Tibial nerve (tissue), 3 donors: ENCODE measurements around the gene VAMP2.

Experiments
- CTCF ChIP-seq, 5 experiments: fragments of 200-600 bp in 3 of 5; fragments of 450-650 bp in 2 of 5; sonication (generic) in 3 of 5; IDR thresholded peaks; one replicate each; pipeline ENCODE4 v1.5.1; 2016 to 2019; ENCODE audit warnings: antibody characterized with exemption in 5 of 5, mild to moderate bottlenecking in 3 of 5, moderate library complexity in 2 of 5
- POLR2A ChIP-seq, 2 donors: fragments of 450-650 bp; IDR thresholded peaks; one replicate each; pipeline ENCODE4 v1.6.1; 2017; ENCODE audit warnings: antibody characterized with exemption in 2 of 2, mild to moderate bottlenecking in 2 of 2, moderate library complexity in 2 of 2

GRCh38 chr17:8131844-8132441, 30.8 kb downstream of the VAMP2 start:
- TF ChIP-seq POLR2A (IDR thresholded peaks at IDR 0.05): no peak
- TF ChIP-seq CTCF (IDR thresholded peaks at IDR 0.05): no peak
